ENCODE measurements around the gene TARP.
"Not testable (repeated sequence)": the region's sequence is repeated elsewhere in the genome, so short reads cannot be mapped to it uniquely, and the experiment has no call there.

Gene TARP

GRCh38 chr7:38299275-38299931 lies 26.0 kb upstream of the TARP start:
- no peak for DNase-seq

DNA sequence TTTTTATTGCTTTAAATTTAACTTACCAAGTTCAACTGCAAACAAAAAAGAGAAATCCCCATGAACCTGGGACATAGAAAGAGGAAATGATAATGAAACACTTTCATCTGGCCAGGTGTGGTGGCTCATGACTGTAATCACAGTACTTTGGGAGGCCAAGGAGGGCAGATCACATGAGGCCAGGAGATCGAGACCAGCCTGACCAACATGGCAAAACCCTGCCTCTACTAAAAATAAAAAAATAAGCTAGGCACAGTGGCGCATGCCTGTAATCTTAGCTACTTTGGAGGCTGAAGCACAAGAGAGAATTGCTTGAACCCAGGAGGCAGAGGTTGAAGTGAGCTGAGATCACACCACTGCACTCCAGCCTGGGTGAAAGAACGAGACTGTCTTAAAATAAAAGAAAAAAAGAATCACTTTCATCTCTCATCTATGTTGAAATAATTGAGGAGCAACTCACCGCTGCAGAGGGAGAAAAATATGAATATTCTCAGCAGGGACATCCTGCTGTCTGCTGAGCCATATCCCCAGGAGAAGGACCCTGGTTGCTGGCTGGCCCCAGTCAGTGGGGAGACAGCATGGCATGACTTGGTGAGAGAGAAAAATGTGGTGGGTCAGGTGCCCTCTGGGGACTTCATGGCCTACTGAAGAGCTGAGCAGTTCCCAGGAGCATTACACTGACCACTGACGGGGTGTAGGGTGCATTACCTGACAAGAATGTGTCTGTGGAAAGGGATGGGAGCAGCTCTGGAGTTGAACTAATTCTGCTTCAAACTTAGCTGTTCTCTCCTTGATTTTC lies 22.8 kb upstream of the TARP start:
- no peak for DNase-seq

- no peak for DNase-seq
These were observed 21.5 kb upstream of the TARP start for GRCh38 chr7:38294926-38295325.

GRCh38 chr7:38292442-38292841 lies 19.0 kb upstream of the TARP start:
- no peak for DNase-seq

DNA sequence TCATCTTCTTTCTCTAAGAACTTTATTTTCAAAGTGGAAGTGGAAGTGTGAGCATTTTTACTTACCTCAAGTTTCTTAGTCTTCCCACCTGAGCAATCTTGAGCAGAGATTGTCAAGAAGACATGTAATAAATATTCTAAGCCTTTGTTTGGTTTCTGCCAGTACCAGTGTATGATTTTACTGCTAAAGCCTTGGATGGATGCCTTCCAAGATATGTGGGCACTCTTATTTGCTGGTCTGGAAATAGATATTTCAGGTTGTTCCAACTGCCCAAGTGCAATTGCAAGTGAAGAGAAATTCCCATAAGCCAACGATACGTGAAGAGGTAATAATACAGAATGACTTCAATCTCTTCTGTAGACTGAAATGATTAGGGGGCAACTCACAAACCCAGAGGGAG lies 18.2 kb upstream of the TARP start:
- DNase-seq, result no peak

DNA sequence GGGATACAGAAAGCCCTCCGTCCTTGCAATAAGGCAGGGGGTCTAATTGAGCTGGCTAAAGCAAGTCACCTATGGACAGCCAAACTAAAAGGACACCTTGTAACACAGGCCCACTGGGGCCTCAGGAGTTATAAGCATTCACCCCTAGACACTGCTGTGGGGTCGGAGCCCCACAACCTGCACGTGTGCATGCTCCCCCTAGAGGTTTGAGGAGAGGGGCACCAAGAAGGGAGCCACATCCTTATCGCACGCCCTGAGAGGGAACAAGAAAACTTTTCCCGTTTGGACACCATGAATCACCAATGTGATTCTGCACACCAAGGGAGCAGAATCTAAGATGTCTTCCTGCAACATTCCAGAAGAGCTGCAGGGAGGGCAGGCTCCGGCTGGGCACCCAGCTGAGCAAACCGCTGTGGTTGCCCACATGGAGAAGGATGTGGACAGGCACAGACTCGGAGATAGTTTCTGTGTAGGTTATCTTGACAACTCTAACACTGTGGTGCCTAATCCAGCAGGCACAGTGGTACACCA lies 17.7 kb upstream of the TARP start:
- no peak for DNase-seq

DNA sequence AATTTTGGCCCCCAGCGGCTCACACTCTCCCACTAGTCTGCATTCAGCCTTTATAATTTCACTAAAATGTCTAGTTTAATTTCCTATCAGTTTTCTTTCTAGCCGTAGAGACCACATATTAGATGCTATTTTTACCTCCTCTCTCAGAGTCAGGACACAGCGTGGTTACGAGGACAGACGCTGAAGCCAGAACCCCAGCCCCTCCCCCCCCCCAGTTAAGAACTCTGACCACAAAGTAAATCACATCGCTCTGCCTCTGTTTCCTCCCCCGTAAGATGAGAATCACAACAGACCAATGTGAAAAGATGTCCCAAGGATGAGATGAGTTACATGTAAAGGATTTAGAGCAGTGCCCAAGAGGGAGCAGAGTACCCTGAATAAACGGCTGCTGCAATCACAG lies 11.1 kb upstream of the TARP start:
- DNase-seq, result no peak

GRCh38 chr7:38283809-38284208 lies 10.4 kb upstream of the TARP start:
- DNase-seq, result no peak

- DNase-seq, result no peak
These were observed 9.7 kb upstream of the TARP start for GRCh38 chr7:38283107-38283506.

- DNase-seq, result no peak
These were observed 8.6 kb upstream of the TARP start for GRCh38 chr7:38282081-38282480.

- no peak for DNase-seq
These were observed 7.8 kb upstream of the TARP start for GRCh38 chr7:38281266-38281665.

DNA sequence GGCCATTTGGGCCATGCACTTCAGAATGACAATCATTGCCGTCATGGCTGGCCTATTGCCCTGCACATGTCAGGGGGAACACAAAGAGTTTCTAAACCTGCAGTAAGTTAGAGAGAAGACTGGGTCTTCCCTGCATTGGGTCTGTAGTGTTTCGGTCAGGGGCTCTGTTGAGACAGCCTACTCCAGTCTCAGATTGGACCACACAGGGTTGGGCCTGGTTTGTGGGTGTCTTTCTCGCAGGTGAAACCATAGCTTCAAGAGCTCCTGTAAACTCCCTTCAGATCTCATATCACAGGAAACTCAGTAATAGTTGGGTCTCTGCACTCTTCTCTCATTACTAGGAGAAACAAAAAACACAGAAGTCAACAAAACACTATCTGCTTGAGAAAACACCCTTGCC lies 7.3 kb upstream of the TARP start:
- no peak for DNase-seq

DNA sequence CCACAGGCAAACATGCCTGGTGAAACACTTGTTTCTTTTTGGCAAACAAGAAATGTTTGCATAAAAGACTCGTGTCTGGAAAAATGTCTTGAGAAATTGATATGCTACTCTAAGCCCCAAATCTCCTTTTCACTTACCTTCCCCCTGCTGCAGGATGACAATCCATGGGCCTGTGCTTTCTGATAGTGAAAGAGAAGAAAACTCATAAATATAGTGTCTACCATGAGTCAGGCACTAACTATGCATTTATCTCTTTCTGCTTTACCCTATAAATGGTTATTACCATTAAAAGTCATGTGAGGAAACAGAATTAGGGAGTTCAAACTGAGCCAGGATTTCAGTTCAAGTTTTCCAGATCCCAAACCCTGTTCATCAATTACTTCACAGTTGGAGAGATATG lies 6.6 kb upstream of the TARP start:
- DNase-seq, result no peak

DNA sequence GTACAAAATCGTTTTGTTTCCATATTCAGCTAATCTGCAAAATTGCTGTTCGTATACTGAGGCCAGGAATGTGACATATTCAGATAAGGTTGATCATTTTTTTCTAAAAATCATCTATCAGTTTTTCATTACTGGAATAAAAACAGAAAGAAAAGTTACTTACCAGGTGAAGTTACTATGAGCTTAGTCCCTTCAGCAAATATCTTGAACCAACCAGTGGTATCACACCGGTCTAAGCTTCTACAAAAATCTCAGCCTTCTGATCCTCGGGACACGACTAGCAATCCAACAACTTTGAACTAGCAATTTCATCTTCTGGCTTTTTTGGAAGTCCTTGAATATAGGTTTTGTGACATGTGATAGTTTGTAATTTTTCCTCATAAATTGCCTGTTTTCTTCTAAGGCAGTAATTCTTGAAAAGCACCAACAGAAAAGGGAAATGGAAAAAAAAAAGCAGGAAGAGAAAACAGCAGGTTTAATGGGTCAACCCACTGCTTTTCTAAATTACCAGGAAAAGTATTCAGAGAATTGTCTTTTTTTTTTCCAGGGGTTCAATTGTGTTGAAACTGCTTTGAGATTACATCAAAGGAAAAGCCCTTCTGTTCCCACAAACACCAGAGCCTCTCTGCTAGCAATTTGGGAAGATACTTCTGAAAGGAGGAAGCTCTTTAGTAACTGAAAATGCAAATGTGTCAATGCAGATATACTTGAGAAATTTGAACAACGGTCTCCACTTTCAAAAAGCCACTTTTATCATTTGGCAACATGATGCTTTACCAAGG lies 2.9 kb upstream of the TARP start:
- DNase-seq, result no peak

GRCh38 chr7:38274927-38275620 lies 1.6 kb upstream of the TARP start:
- DNase-seq, result no peak

GRCh38 chr7:38274486-38274885 lies 1.1 kb upstream of the TARP start:
- DNase-seq, result no peak

DNA sequence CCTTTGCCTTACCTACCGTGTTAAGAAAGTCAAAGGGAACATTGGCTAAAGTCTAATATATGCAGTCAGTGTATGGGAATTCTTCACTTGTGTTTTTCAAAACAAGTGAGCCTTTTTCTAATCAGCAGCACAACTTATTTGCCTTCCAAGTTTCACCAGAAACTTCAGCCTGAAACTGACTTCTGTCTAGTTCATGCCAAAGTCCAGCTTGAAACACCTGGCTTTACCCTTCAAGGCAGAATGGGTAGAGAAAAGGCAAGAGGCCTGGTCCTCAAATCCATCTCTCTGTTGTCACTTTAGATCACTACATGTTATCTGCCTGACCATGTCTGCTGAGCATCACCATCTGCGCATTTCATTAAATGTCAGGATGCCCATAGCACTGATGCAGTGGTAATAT lies 3.0 kb downstream of the TARP start:
- not testable (repeated sequence) for DNase-seq

DNA sequence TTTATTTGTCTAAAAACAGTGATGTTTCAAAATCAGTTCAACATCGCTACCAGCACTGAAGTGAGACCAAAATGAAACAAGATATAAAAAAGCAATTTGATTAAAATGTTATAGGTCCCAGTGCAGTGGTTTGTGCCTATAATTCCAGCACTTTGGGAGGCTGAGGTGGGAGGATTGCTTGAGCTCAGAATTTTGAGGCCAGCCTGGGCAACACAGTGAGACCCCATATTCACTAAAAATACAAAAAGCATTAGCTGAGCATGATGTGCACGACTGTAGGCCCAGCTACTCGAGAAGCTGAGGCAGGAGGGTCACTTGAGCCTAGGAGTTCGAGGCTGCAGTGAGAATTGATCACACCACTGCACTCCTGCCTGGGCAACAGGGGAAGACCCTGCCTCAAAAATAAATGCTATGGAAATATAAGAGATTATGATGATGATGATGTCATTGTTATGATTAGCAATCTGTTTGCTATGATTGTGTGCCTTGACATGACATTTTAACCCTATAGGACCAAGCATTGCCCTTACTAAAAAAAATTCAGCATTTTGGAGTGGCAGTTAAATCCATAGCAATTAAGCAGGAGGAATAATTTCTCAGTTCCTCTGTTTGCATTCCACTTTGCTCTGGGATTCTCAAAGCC lies 3.6 kb downstream of the TARP start:
- not testable (repeated sequence) for DNase-seq

GRCh38 chr7:38265958-38266357 lies 7.5 kb downstream of the TARP start:
- DNase-seq, result not testable (repeated sequence)

DNA sequence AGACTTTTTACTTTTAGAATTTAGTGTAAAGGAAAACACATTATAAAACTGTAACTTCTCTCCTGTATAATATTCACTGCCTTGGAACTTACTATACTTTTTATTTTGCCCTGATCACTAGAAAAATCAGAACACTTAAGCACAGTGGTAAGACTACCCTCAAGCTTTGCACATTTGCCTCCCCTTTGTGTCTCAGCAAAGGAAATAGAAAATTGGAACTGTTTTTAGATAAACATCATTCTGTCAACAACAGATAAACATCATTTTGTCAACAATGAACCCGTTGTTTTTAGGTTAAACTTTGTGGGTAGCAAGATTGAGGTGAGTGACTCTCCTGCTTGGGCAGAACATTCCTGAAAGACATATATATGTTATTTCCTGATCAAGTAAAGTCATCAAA lies 8.8 kb downstream of the TARP start:
- not testable (repeated sequence) for DNase-seq

DNA sequence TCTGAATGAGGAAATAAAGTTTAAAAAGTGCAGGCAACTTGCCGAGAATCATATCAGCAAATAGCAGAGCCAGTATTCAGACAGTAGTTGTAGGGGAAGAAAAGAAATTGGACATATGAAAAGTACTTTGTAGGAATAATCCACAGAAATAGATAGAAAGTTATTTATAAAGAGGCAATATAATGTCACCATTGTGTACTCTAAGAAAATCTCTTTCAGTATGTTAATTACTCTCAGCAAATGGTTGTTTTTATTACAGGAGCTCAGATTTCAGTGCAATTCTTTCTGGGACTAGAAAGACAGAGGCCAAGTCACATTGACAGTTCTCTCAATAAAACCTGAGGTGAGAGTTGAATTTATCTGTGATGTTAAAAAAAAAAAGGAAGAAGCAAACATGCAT lies 10.2 kb downstream of the TARP start:
- DNase-seq, result not testable (repeated sequence)

Measured in nucleus accumbens (tissue), 56 donors.